ENCODE data around the gene PACRG.
A peak's percentile ranks its signal among the peaks of the same experiment; 100 is the strongest.

The PACRG gene

GRCh38 chr6:163122365-163122764, 394.6 kb downstream of the PACRG start:
- no peak for TF ChIP-seq CTCF (conservative IDR thresholded peaks at IDR 0.05; ENCODE audit: low read depth, low read length)
- no peak for DNase-seq (ENCODE audit: low read depth)

GRCh38 chr6:163123098-163123497, 395.3 kb downstream of the PACRG start:
- no peak for TF ChIP-seq CTCF (conservative IDR thresholded peaks at IDR 0.05; ENCODE audit: low read depth, low read length)
- no peak overlapping the region for H3K4me3 ChIP-seq (ENCODE audit: low read depth, low read length)
- DNase-seq (ENCODE audit: low read depth) = no peak

More at GRCh38 chr6:163122365-163122764, 394.6 kb downstream of the PACRG start:
- H3K4me3 ChIP-seq (ENCODE audit: low read depth, low read length) = no peak overlapping the region

- TF ChIP-seq CTCF (conservative IDR thresholded peaks at IDR 0.05; ENCODE audit: low read depth, low read length) = no peak
- H3K4me3 ChIP-seq (ENCODE audit: low read depth, low read length) = no peak overlapping the region
- no peak for DNase-seq (ENCODE audit: low read depth)
These were observed 399.0 kb downstream of the PACRG start for GRCh38 chr6:163126741-163127140.

- DNase-seq (ENCODE audit: low read depth) = no peak
- no peak overlapping the region for H3K4me3 ChIP-seq (ENCODE audit: low read depth, low read length)
- no peak for TF ChIP-seq CTCF (conservative IDR thresholded peaks at IDR 0.05; ENCODE audit: low read depth, low read length)
These were observed 399.8 kb downstream of the PACRG start for GRCh38 chr6:163127587-163127986.

- no peak for DNase-seq (ENCODE audit: low read depth)
- no peak overlapping the region for H3K4me3 ChIP-seq (ENCODE audit: low read depth, low read length)
- TF ChIP-seq CTCF (conservative IDR thresholded peaks at IDR 0.05; ENCODE audit: low read depth, low read length) = no peak
These were observed 400.6 kb downstream of the PACRG start for GRCh38 chr6:163128324-163128723.

- TF ChIP-seq CTCF (conservative IDR thresholded peaks at IDR 0.05; ENCODE audit: low read depth, low read length) = no peak
- peak; percentile 31 for DNase-seq (ENCODE audit: low read depth)
- no peak overlapping the region for H3K4me3 ChIP-seq (ENCODE audit: low read depth, low read length)
These were observed 404.4 kb downstream of the PACRG start for GRCh38 chr6:163132050-163132750.

- no peak for TF ChIP-seq CTCF (conservative IDR thresholded peaks at IDR 0.05; ENCODE audit: low read depth, low read length)
- H3K4me3 ChIP-seq (ENCODE audit: low read depth, low read length) = no peak overlapping the region
- no peak for DNase-seq (ENCODE audit: low read depth)
These were observed 405.2 kb downstream of the PACRG start for GRCh38 chr6:163133017-163133416.

Data from choroid plexus epithelial cell (primary cell).